Lower leg skin (tissue), 3 donors: ENCODE measurements around the gene GALNT1.

Source experiments
- CTCF ChIP-seq, 3 donors: fragments of 450-650 bp; IDR thresholded peaks; one replicate each; pipeline ENCODE4 v1.5.1; 2016; ENCODE audit warnings: antibody characterized with exemption in 3 of 3, mild to moderate bottlenecking in 3 of 3, moderate library complexity in 2 of 3
- POLR2A ChIP-seq, 2 donors: fragments of 450-650 bp; IDR thresholded peaks; one replicate each; pipeline ENCODE4 v1.6.1; 2016 to 2017; ENCODE audit warnings: antibody characterized with exemption in 2 of 2, mild to moderate bottlenecking in 1 of 2, moderate library complexity in 1 of 2

- no peak for TF ChIP-seq CTCF (IDR thresholded peaks at IDR 0.05)
- TF ChIP-seq POLR2A (IDR thresholded peaks at IDR 0.05) = no peak
These were observed 16.2 kb downstream of the GALNT1 start for GRCh38 chr18:35597758-35598157.
